ENCODE results near the gene SPDYE16.

GRCh38 chr7:76509931-76510877, 32.9 kb downstream of the SPDYE16 start, which contains the start of gene UPK3B:
- no peak for TF ChIP-seq POLR2A (IDR thresholded peaks at IDR 0.05)
- TF ChIP-seq CTCF (IDR thresholded peaks at IDR 0.05) = no peak
